ENCODE results near the gene TRPV2.

- no peak for TF ChIP-seq CTCF (conservative IDR thresholded peaks at IDR 0.05; ENCODE audit: low read length)
- no peak for TF ChIP-seq EZH2phosphoT487 (IDR thresholded peaks at IDR 0.05; ENCODE audit: borderline replicate concordance, low read depth, low read length)
These were observed 16.6 kb downstream of the TRPV2 start for GRCh38 chr17:16432017-16432416.

Measured in OCI-LY7 (cell line).